HEK293 (cell line): Measurements from ENCODE around the gene PSMA2.

Experiments
- ZNF221 ChIP-seq: fragments of 450-650 bp; formaldehyde crosslinking; IDR thresholded peaks from 2 replicates; pipeline ENCODE4 v1.5.1; 2017; ENCODE audit warnings: missing biosample characterization, missing genetic modification characterization, borderline replicate concordance
- ZNF274 ChIP-seq, 2 experiments: fragments of 200-500 bp in 1 of 2; fragments of 450-650 bp in 1 of 2; sonication (Bioruptor generic) in 1 of 2; formaldehyde crosslinking in 1 of 2; IDR thresholded peaks; 2 replicates each; pipeline versions ENCODE4 v1.5.1 to v1.6.1; 2014 to 2016; ENCODE audit warnings: borderline replicate concordance in 1 of 2, inconsistent platforms in 1 of 2, low read length in 1 of 2, missing biosample characterization in 1 of 2, missing genetic modification characterization in 1 of 2
- ZNF561 ChIP-seq: fragments of 450-650 bp; IDR thresholded peaks from 2 replicates; pipeline ENCODE4 v1.5.1; 2018; ENCODE audit warnings: missing biosample characterization, missing genetic modification characterization, borderline replicate concordance
- ZNF658 ChIP-seq: fragments of 450-650 bp; formaldehyde crosslinking; IDR thresholded peaks from 2 replicates; pipeline ENCODE4; 2016; ENCODE audit warnings: missing biosample characterization, missing genetic modification characterization
- ZNF677 ChIP-seq: fragments of 450-650 bp; IDR thresholded peaks from 2 replicates; pipeline ENCODE4 v1.5.0; 2018; ENCODE audit warnings: missing biosample characterization, mild to moderate bottlenecking, missing genetic modification characterization, moderate library complexity
- ZNF785 ChIP-seq: fragments of 450-650 bp; formaldehyde crosslinking; IDR thresholded peaks from 2 replicates; pipeline ENCODE4 v1.5.1; 2016; ENCODE audit warnings: missing biosample characterization, missing genetic modification characterization
- TF ChIP-seq, protein P1 (sequence below): fragments of 450-650 bp; formaldehyde crosslinking; IDR thresholded peaks from 2 replicates; pipeline ENCODE4 v1.5.1; 2016; ENCODE audit warnings: missing biosample characterization, missing genetic modification characterization
- TF ChIP-seq, protein P2 (sequence below): fragments of 450-650 bp; formaldehyde crosslinking; IDR thresholded peaks from 2 replicates; pipeline ENCODE4 v1.5.1; 2016; ENCODE audit warnings: missing biosample characterization, missing genetic modification characterization
- TF ChIP-seq, protein P3 (sequence below): fragments of 450-650 bp; IDR thresholded peaks from 2 replicates; pipeline ENCODE4 v1.5.1; 2018; ENCODE audit warnings: missing biosample characterization, missing genetic modification characterization
- TF ChIP-seq, protein P4 (sequence below): fragments of 450-650 bp; formaldehyde crosslinking; IDR thresholded peaks from 2 replicates; pipeline ENCODE4 v1.5.1; 2016; ENCODE audit warnings: missing biosample characterization, missing genetic modification characterization
- TF ChIP-seq, protein P5 (sequence below): fragments of 450-650 bp; formaldehyde crosslinking; IDR thresholded peaks from 2 replicates; pipeline ENCODE4 v1.5.1; 2016; ENCODE audit warnings: missing biosample characterization, missing genetic modification characterization

DNA sequence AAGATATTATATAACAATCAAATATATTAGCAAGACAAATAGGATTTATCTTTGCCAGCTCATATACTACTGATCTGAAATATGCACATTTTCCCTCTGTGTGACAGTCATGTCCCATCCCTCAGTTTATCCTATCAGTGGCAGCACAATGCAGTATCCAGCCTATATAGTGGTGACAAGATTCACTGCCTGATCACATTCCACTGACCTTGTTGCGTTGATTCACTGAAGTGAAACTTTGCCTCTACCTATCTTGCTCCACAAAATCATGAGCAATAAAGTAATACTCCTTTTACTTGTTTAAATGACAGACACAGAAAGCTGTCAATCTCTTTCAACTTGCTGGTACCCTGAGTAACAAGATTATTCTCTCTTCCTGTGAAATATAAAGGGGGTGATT, 6.3 kb downstream of the PSMA2 start:
- TF ChIP-seq, protein P1, sequence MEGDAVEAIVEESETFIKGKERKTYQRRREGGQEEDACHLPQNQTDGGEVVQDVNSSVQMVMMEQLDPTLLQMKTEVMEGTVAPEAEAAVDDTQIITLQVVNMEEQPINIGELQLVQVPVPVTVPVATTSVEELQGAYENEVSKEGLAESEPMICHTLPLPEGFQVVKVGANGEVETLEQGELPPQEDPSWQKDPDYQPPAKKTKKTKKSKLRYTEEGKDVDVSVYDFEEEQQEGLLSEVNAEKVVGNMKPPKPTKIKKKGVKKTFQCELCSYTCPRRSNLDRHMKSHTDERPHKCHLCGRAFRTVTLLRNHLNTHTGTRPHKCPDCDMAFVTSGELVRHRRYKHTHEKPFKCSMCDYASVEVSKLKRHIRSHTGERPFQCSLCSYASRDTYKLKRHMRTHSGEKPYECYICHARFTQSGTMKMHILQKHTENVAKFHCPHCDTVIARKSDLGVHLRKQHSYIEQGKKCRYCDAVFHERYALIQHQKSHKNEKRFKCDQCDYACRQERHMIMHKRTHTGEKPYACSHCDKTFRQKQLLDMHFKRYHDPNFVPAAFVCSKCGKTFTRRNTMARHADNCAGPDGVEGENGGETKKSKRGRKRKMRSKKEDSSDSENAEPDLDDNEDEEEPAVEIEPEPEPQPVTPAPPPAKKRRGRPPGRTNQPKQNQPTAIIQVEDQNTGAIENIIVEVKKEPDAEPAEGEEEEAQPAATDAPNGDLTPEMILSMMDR (tag by site-specific recombination) = no peak
- TF ChIP-seq ZNF658 (tag by site-specific recombination) = no peak
- TF ChIP-seq, protein P2, sequence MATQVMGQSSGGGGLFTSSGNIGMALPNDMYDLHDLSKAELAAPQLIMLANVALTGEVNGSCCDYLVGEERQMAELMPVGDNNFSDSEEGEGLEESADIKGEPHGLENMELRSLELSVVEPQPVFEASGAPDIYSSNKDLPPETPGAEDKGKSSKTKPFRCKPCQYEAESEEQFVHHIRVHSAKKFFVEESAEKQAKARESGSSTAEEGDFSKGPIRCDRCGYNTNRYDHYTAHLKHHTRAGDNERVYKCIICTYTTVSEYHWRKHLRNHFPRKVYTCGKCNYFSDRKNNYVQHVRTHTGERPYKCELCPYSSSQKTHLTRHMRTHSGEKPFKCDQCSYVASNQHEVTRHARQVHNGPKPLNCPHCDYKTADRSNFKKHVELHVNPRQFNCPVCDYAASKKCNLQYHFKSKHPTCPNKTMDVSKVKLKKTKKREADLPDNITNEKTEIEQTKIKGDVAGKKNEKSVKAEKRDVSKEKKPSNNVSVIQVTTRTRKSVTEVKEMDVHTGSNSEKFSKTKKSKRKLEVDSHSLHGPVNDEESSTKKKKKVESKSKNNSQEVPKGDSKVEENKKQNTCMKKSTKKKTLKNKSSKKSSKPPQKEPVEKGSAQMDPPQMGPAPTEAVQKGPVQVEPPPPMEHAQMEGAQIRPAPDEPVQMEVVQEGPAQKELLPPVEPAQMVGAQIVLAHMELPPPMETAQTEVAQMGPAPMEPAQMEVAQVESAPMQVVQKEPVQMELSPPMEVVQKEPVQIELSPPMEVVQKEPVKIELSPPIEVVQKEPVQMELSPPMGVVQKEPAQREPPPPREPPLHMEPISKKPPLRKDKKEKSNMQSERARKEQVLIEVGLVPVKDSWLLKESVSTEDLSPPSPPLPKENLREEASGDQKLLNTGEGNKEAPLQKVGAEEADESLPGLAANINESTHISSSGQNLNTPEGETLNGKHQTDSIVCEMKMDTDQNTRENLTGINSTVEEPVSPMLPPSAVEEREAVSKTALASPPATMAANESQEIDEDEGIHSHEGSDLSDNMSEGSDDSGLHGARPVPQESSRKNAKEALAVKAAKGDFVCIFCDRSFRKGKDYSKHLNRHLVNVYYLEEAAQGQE (tag by site-specific recombination) = no peak
- no peak for TF ChIP-seq ZNF561 (tag by site-specific recombination)
- TF ChIP-seq, protein P3, sequence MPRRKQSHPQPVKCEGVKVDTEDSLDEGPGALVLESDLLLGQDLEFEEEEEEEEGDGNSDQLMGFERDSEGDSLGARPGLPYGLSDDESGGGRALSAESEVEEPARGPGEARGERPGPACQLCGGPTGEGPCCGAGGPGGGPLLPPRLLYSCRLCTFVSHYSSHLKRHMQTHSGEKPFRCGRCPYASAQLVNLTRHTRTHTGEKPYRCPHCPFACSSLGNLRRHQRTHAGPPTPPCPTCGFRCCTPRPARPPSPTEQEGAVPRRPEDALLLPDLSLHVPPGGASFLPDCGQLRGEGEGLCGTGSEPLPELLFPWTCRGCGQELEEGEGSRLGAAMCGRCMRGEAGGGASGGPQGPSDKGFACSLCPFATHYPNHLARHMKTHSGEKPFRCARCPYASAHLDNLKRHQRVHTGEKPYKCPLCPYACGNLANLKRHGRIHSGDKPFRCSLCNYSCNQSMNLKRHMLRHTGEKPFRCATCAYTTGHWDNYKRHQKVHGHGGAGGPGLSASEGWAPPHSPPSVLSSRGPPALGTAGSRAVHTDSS (tag by site-specific recombination) = no peak
- no peak for TF ChIP-seq ZNF677 (tag by site-specific recombination)
- no peak for TF ChIP-seq ZNF221 (tag by site-specific recombination)
- no peak for TF ChIP-seq ZNF785
- TF ChIP-seq, protein P4, sequence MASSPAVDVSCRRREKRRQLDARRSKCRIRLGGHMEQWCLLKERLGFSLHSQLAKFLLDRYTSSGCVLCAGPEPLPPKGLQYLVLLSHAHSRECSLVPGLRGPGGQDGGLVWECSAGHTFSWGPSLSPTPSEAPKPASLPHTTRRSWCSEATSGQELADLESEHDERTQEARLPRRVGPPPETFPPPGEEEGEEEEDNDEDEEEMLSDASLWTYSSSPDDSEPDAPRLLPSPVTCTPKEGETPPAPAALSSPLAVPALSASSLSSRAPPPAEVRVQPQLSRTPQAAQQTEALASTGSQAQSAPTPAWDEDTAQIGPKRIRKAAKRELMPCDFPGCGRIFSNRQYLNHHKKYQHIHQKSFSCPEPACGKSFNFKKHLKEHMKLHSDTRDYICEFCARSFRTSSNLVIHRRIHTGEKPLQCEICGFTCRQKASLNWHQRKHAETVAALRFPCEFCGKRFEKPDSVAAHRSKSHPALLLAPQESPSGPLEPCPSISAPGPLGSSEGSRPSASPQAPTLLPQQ (tag by site-specific recombination) = no peak
- no peak for TF ChIP-seq ZNF274 (IDR thresholded peaks at IDR 0.05; ENCODE audit: low read length)
- no peak for TF ChIP-seq ZNF274 (tag by site-specific recombination; IDR thresholded peaks at IDR 0.05; ENCODE audit: borderline replicate concordance)
- TF ChIP-seq, protein P5, sequence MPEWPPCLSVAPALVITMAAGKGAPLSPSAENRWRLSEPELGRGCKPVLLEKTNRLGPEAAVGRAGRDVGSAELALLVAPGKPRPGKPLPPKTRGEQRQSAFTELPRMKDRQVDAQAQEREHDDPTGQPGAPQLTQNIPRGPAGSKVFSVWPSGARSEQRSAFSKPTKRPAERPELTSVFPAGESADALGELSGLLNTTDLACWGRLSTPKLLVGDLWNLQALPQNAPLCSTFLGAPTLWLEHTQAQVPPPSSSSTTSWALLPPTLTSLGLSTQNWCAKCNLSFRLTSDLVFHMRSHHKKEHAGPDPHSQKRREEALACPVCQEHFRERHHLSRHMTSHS (tag by site-specific recombination) = no peak
